H9 (cell line): ENCODE measurements around the gene LDB1. TPM values are rescaled to one million over a fixed set of nuclear protein-coding genes. Genes with fewer than 3 reads are reported as not detected.

Source experiments
- DNase-seq: peaks from one replicate; pipeline ENCODE4 v3.0.0-alpha.2; 2017
- H2AFZ ChIP-seq: one replicate; pipeline ENCODE4 v1.6.1; 2013; ENCODE audit warnings: mild to moderate bottlenecking, low read length, control low read depth, moderate library complexity
- H2AK5ac ChIP-seq: 2 replicates; pipeline ENCODE4 v1.6.1; 2013; ENCODE audit warnings: low read length, control low read depth, mixed read lengths; ENCODE audit not compliant: insufficient read length
- H2BK120ac ChIP-seq: one replicate; pipeline ENCODE4 v1.6.1; 2013; ENCODE audit warnings: low read depth, mild to moderate bottlenecking, low read length, control low read depth, inconsistent platforms; ENCODE audit not compliant: poor library complexity, severe bottlenecking
- H2BK12ac ChIP-seq: 2 replicates; pipeline ENCODE4 v1.6.1; 2013; ENCODE audit warnings: low read length, control low read depth, mixed read lengths, low read depth; ENCODE audit not compliant: insufficient read length
- H2BK15ac ChIP-seq: 2 replicates; pipeline ENCODE4 v1.6.1; 2013; ENCODE audit warnings: low read depth, low read length, control low read depth
- H2BK20ac ChIP-seq: one replicate; pipeline ENCODE4 v1.6.1; 2013; ENCODE audit warnings: low read depth, mild to moderate bottlenecking, low read length, control low read depth, inconsistent platforms; ENCODE audit not compliant: poor library complexity, severe bottlenecking
- H2BK5ac ChIP-seq: 2 replicates; pipeline ENCODE4 v1.6.1; 2013; ENCODE audit warnings: low read length, control low read depth, mixed read lengths; ENCODE audit not compliant: insufficient read length
- H3K14ac ChIP-seq: 2 replicates; pipeline ENCODE4 v1.6.1; 2013; ENCODE audit warnings: low read length, control low read depth; ENCODE audit not compliant: insufficient read depth
- H3K18ac ChIP-seq: 2 replicates; pipeline ENCODE4 v1.6.1; 2013; ENCODE audit warnings: low read depth, mild to moderate bottlenecking, mixed read lengths, low read length, control low read depth; ENCODE audit not compliant: insufficient read length
- H3K23ac ChIP-seq: 2 replicates; pipeline ENCODE4 v1.6.1; 2013; ENCODE audit warnings: low read length, control low read depth, mixed read lengths, low read depth; ENCODE audit not compliant: insufficient read length
- H3K23me2 ChIP-seq: 2 replicates; pipeline ENCODE4 v1.6.1; 2013; ENCODE audit warnings: low read depth, mild to moderate bottlenecking, mixed read lengths, low read length, control low read depth; ENCODE audit not compliant: insufficient read length, poor library complexity, severe bottlenecking
- H3K27ac ChIP-seq: 2 replicates; pipeline ENCODE4 v1.5.1; 2013; ENCODE audit warnings: low read length, control low read depth, mixed read lengths, low read depth; ENCODE audit not compliant: insufficient read length
- H3K27me3 ChIP-seq: 2 replicates; pipeline ENCODE4 v1.6.1; 2013; ENCODE audit warnings: low read length, control low read depth, inconsistent platforms; ENCODE audit not compliant: insufficient read depth
- H3K4ac ChIP-seq: 2 replicates; pipeline ENCODE4 v1.6.1; 2013; ENCODE audit warnings: low read depth, mild to moderate bottlenecking, control low read depth, inconsistent platforms, low read length, moderate library complexity
- H3K4me1 ChIP-seq: 2 replicates; pipeline ENCODE4 v1.6.1; 2013; ENCODE audit warnings: low read length, control low read depth, inconsistent platforms; ENCODE audit not compliant: insufficient read depth
- H3K4me2 ChIP-seq: 2 replicates; pipeline ENCODE4 v1.6.1; 2013; ENCODE audit warnings: low read length, control low read depth, mixed read lengths; ENCODE audit not compliant: insufficient read length, insufficient read depth
- H3K56ac ChIP-seq: 2 replicates; pipeline ENCODE4 v1.6.1; 2013; ENCODE audit warnings: low read depth, mild to moderate bottlenecking, mixed read lengths, low read length, control low read depth; ENCODE audit not compliant: insufficient read length
- H3K79me1 ChIP-seq: 2 replicates; pipeline ENCODE4 v1.6.1; 2013; ENCODE audit warnings: low read depth, mild to moderate bottlenecking, moderate library complexity, low read length, control low read depth, inconsistent platforms; ENCODE audit not compliant: insufficient read depth, poor library complexity, severe bottlenecking
- H3K79me2 ChIP-seq: 2 replicates; pipeline ENCODE4 v1.6.1; 2013; ENCODE audit warnings: low read length, control low read depth, inconsistent platforms; ENCODE audit not compliant: insufficient read depth
- H3K9ac ChIP-seq: 2 replicates; pipeline ENCODE4 v1.6.1; 2013; ENCODE audit warnings: low read length, control low read depth, mixed read lengths; ENCODE audit not compliant: insufficient read length; ENCODE audit errors: extremely low read depth
- H3K9me3 ChIP-seq: one replicate; pipeline ENCODE4 v1.6.1; 2013; ENCODE audit warnings: low read depth, low read length, inconsistent platforms; ENCODE audit not compliant: control insufficient read depth
- H3T11ph ChIP-seq: one replicate; pipeline ENCODE4 v1.6.1; 2013; ENCODE audit warnings: mild to moderate bottlenecking, low read length, control low read depth, inconsistent platforms
- H4K20me1 ChIP-seq: one replicate; pipeline ENCODE4 v1.6.1; 2013; ENCODE audit not compliant: control insufficient read depth, insufficient read length, insufficient read depth
- H4K5ac ChIP-seq: 2 replicates; pipeline ENCODE4 v1.6.1; 2013; ENCODE audit warnings: low read depth, mild to moderate bottlenecking, mixed read lengths, low read length, control low read depth; ENCODE audit not compliant: insufficient read length
- H4K8ac ChIP-seq: replicated peaks from 2 replicates; pipeline ENCODE4 v1.6.1; 2013; ENCODE audit warnings: low read length, control low read depth, mixed read lengths, low read depth; ENCODE audit not compliant: insufficient read length
- H4K91ac ChIP-seq: 2 replicates; pipeline ENCODE4 v1.6.1; 2013; ENCODE audit warnings: low read depth, mild to moderate bottlenecking, moderate library complexity, mixed read lengths, low read length, control low read depth; ENCODE audit not compliant: insufficient read length
- H3K27ac Mint-ChIP-seq, 3 experiments: 2 replicates in 2 of 3; 3 replicates in 1 of 3; pipeline ENCODE4 v1.8.0; 2020 to 2021; ENCODE audit warnings: mixed read lengths in 3 of 3, mild to moderate bottlenecking in 1 of 3, moderate library complexity in 1 of 3
- H3K27me3 Mint-ChIP-seq: 2 replicates; pipeline ENCODE4 v1.8.0; 2021; ENCODE audit warnings: low read depth, mild to moderate bottlenecking, moderate library complexity, mixed read lengths
- H3K36me3 Mint-ChIP-seq, 3 experiments: 2 replicates in 2 of 3; 3 replicates in 1 of 3; pipeline ENCODE4 v1.8.0; 2020 to 2021; ENCODE audit warnings: low read depth in 3 of 3, mixed read lengths in 3 of 3; ENCODE audit not compliant: insufficient read depth in 1 of 3
- H3K4me1 Mint-ChIP-seq, 2 experiments: 2 replicates each; pipeline ENCODE4 v1.8.0; 2020; ENCODE audit warnings: mixed read lengths in 2 of 2
- H3K4me3 Mint-ChIP-seq, 2 experiments: 2 replicates in 1 of 2; 3 replicates in 1 of 2; pipeline ENCODE4 v1.8.0; 2020 to 2021; ENCODE audit warnings: mild to moderate bottlenecking in 2 of 2, mixed read lengths in 2 of 2, moderate library complexity in 1 of 2
- H3K9me3 Mint-ChIP-seq, 2 experiments: 2 replicates in 1 of 2; 3 replicates in 1 of 2; pipeline ENCODE4 v1.8.0; 2020; ENCODE audit warnings: mild to moderate bottlenecking in 2 of 2, mixed read lengths in 2 of 2, moderate library complexity in 1 of 2
- WGBS: extraction: QIAGEN DNeasy Blood & Tissue Kit; methylation state at CpG from one replicate; pipeline ENCODE4 v1.1.7; 2013; ENCODE audit warnings: missing lambda C conversion rate, low lambda C conversion rate, mixed read lengths; ENCODE audit not compliant: insufficient read length; ENCODE audit errors: extremely low coverage; 5-methylcytosine and 5-hydroxymethylcytosine counted together
- total RNA-seq: library from RNA; stranded (reverse); gene quantifications from 2 replicates; pipeline ENCODE4 v1.2.1, GENCODE V29; 2021
- TF ChIP-seq, protein P1 (sequence below): fragments of 200-600 bp; sonication (generic); conservative IDR thresholded peaks from 3 replicates; pipeline ENCODE4 v1.8.0; 2021; ENCODE audit warnings: antibody characterized with exemption, mild to moderate bottlenecking

The LDB1 gene
- total RNA-seq, 1 experiment from 2014 or later = 80.5 TPM

DNA sequence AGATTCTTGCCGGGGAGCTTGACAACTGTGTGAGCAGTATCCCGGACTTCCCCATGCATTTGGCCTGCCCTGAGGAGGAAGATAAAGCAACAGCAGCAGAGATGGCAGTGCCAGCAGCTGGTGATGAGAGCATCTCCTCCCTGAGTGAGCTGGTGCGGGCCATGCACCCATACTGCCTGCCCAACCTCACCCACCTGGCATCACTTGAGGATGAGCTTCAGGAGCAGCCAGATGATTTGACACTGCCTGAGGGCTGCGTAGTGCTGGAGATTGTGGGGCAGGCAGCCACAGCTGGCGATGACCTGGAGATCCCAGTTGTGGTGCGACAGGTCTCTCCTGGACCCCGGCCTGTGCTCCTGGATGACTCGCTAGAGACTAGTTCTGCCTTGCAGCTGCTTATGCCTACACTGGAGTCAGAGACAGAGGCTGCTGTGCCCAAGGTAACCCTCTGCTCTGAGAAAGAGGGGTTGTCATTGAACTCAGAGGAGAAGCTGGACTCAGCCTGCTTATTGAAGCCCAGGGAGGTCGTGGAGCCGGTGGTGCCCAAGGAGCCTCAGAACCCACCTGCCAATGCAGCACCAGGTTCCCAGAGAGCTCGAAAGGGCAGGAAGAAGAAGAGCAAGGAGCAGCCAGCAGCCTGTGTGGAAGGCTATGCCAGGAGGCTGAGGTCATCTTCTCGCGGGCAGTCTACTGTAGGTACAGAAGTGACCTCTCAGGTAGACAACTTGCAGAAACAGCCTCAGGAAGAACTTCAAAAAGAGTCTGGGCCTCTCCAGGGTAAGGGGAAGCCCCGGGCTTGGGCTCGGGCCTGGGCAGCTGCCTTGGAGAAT is 19.3 kb upstream of the LDB1 start:
- H3K4me1 Mint-ChIP-seq = peaks cover 16 to 18% of the 10 kb centered on the region in 2 experiments
- no peak overlapping the region for H3K27ac ChIP-seq
- H2AK5ac ChIP-seq = no peak overlapping the region
- no peak overlapping the region for H4K91ac ChIP-seq
- H3K9me3 Mint-ChIP-seq = no peaks in the 10 kb centered on the region
- H3K4me1 ChIP-seq = no peaks in the 10 kb centered on the region; the same call in 1 of the 2 replicates
- H4K8ac ChIP-seq = no peak overlapping the region
- peaks cover 2% of the 10 kb centered on the region for H3K23me2 ChIP-seq
- H3K9me3 ChIP-seq = no peaks in the 10 kb centered on the region
- H3K4ac ChIP-seq = no peak overlapping the region
- peaks cover 15% of the 10 kb centered on the region for H3K79me1 ChIP-seq
- H2BK5ac ChIP-seq = no peak overlapping the region
- DNase-seq = no peak
- H3K27ac Mint-ChIP-seq = peak overlapping the region in 1 of 3 experiments; percentile 73; a peak in 2 of 7 replicates
- TF ChIP-seq, protein P1, sequence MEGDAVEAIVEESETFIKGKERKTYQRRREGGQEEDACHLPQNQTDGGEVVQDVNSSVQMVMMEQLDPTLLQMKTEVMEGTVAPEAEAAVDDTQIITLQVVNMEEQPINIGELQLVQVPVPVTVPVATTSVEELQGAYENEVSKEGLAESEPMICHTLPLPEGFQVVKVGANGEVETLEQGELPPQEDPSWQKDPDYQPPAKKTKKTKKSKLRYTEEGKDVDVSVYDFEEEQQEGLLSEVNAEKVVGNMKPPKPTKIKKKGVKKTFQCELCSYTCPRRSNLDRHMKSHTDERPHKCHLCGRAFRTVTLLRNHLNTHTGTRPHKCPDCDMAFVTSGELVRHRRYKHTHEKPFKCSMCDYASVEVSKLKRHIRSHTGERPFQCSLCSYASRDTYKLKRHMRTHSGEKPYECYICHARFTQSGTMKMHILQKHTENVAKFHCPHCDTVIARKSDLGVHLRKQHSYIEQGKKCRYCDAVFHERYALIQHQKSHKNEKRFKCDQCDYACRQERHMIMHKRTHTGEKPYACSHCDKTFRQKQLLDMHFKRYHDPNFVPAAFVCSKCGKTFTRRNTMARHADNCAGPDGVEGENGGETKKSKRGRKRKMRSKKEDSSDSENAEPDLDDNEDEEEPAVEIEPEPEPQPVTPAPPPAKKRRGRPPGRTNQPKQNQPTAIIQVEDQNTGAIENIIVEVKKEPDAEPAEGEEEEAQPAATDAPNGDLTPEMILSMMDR = no peak
- H2AFZ ChIP-seq = no peak overlapping the region
- H3K9ac ChIP-seq = no peak overlapping the region
- H3K56ac ChIP-seq = no peak overlapping the region
- peaks cover 72 to 80% (median 79%) of the 10 kb centered on the region in 3 experiments for H3K36me3 Mint-ChIP-seq
- no peak overlapping the region for H3K23ac ChIP-seq
- no peak overlapping the region for H3K4me2 ChIP-seq
- H3T11ph ChIP-seq = no peak overlapping the region
- no peak overlapping the region for H3K18ac ChIP-seq
- H2BK12ac ChIP-seq = no peak overlapping the region
- no peaks in the 10 kb centered on the region for H4K20me1 ChIP-seq
- no peak overlapping the region for H2BK120ac ChIP-seq
- H2BK20ac ChIP-seq = no peak overlapping the region
- WGBS = no CpG with 5 or more reads among the region's 15 CpGs
- no peak overlapping the region for H3K4me3 Mint-ChIP-seq
- no peaks in the 10 kb centered on the region for H3K27me3 ChIP-seq
- no peak overlapping the region; the same call in 1 of the 2 replicates for H3K14ac ChIP-seq
- H2BK15ac ChIP-seq = no peak overlapping the region
- H3K79me2 ChIP-seq = peaks cover 34% of the 10 kb centered on the region
- H3K27me3 Mint-ChIP-seq = no peaks in the 10 kb centered on the region
- no peak overlapping the region for H4K5ac ChIP-seq
